ENCODE data around the gene TRNAU1AP. TPM values are rescaled to one million over a fixed set of nuclear protein-coding genes. Genes with fewer than 3 reads are reported as not detected.
"Not testable (repeated sequence)": the region's sequence is repeated elsewhere in the genome, so short reads cannot be mapped to it uniquely, and the experiment has no call there.

TRNAU1AP gene
- total and polyA plus RNA-seq, 2 donors (not counting 1 experiment from before 2014, with no cell fraction given): 25.1 to 31.7 TPM

DNA sequence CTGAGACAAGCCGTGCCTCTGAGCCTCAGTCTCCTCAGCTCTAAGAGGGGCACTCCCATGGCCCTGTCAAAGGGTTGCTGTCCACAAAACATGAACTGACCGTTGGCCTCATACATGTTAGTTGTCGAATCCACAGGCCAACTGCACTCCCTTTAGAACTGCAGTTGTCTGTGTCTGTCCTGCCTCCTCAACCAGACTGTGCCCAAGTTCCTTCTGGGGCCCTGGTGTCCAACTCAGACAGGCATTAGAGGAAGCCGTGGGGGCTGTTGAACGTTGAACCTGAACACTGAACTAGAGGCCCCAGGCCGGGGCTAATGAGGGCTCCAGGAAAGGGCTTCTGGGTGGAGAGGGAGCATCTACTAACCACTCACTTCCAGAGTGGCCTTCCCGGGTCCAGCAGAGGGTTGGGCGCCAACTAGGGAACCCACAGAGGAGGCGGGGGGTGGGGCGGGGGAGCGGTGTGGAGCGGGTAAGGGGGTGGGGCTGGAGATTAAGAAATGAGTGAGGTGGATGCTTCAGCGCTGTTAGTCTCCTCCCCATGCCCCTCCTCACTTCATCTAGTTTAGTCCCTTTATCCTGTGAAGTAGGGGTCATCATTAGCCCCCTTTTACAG, 38.9 kb downstream of the TRNAU1AP start, which contains the start of gene RAB42:
RAB42 (plus strand) TSS at position 558 of the 613 bp plus-strand sequence. CDS start 247 bp downstream, outside the sequence.
- H3K27ac ChIP-seq (ENCODE audit: insufficient read depth, low read length): no peak within 1 kb of the TSS

DNA sequence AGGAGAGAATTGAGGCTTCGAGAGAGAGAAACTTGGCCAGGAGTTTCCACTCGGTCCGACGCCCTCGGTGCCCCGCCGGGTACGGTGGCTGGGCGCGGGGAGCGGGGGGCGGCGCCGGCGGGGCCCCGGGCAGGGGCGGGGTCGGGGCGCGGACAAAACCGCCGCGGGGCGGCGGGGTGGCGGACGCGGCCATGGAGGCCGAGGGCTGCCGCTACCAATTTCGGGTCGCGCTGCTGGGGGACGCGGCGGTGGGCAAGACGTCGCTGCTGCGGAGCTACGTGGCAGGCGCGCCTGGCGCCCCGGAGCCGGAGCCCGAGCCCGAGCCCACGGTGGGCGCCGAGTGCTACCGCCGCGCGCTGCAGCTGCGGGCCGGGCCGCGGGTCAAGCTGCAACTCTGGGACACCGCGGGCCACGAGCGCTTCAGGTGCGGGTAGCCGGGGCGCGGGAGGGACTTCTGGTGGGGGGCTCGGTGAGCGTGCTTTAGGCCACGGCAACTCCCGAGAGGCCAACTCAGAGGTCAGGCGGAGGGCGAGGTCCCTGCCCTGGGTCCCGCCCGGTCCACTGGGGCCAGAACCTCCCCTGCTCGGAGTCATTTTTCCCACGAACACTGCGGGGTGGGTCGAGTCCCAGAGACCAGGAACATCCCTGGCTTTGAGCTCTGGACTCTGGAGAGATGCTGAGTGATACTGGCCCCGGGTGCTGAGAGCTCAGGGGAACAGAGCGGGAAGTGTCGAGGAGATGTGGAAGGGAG, 39.6 kb downstream of the TRNAU1AP start:
- DNase-seq (ENCODE audit: low read depth in 2 of 2): no peak
- H3K27ac ChIP-seq (ENCODE audit: insufficient read depth, low read length): no peak overlapping the region
- no peaks in the 10 kb centered on the region for H3K79me2 ChIP-seq (ENCODE audit: control insufficient read depth, insufficient read depth, low read length)
- no peaks in the 10 kb centered on the region for H3K9me3 ChIP-seq (ENCODE audit: control insufficient read depth, insufficient read depth, low read depth, low read length)
- H3K4me1 ChIP-seq (ENCODE audit: control insufficient read depth, extremely low read depth, insufficient read depth, low read length): peaks cover 8% of the 10 kb centered on the region
- H3K27me3 ChIP-seq (ENCODE audit: control insufficient read depth, insufficient read depth, low read length): no peaks in the 10 kb centered on the region
- H3K9ac ChIP-seq (ENCODE audit: insufficient read depth, low read length): peak overlapping the region; percentile 42
- H3K4me3 ChIP-seq (replicated peaks in 1 of 4; ENCODE audit: control extremely low read depth in 1 of 4, insufficient read depth in 1 of 4, low read depth in 3 of 4, low read length in 4 of 4): peak overlapping the region; percentile 16 to 64 (median 48)
- no peaks in the 10 kb centered on the region for H4K20me1 ChIP-seq (ENCODE audit: control insufficient read depth, extremely low read depth, insufficient read depth, low read length)
- H3K36me3 ChIP-seq (ENCODE audit: control insufficient read depth, insufficient read depth, low read length): no peaks in the 10 kb centered on the region
- TF ChIP-seq EZH2 (IDR thresholded peaks at IDR 0.05; ENCODE audit: low read length, missing control alignments): no peak
- TF ChIP-seq, protein P1, sequence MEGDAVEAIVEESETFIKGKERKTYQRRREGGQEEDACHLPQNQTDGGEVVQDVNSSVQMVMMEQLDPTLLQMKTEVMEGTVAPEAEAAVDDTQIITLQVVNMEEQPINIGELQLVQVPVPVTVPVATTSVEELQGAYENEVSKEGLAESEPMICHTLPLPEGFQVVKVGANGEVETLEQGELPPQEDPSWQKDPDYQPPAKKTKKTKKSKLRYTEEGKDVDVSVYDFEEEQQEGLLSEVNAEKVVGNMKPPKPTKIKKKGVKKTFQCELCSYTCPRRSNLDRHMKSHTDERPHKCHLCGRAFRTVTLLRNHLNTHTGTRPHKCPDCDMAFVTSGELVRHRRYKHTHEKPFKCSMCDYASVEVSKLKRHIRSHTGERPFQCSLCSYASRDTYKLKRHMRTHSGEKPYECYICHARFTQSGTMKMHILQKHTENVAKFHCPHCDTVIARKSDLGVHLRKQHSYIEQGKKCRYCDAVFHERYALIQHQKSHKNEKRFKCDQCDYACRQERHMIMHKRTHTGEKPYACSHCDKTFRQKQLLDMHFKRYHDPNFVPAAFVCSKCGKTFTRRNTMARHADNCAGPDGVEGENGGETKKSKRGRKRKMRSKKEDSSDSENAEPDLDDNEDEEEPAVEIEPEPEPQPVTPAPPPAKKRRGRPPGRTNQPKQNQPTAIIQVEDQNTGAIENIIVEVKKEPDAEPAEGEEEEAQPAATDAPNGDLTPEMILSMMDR (conservative IDR thresholded peaks at IDR 0.05 in 1 of 2, IDR thresholded peaks at IDR 0.05 in 1 of 2; ENCODE audit: low read depth in 1 of 2, low read length in 2 of 2): no peak
- peak overlapping the region; percentile 1 for H2AFZ ChIP-seq (ENCODE audit: low read length)
- H3K4me2 ChIP-seq (ENCODE audit: extremely low read depth, insufficient read depth, low read length): peak overlapping the region; percentile 72

More for the DNA sequence above, 38.9 kb downstream of the TRNAU1AP start, which contains the start of gene RAB42:
- Histone ChIP-seq H3K36me3 (ENCODE audit: control insufficient read depth, insufficient read depth, low read length) (no peaks in the 10 kb centered on the region), H3K4me3 (replicated peaks in 1 of 4; ENCODE audit: control extremely low read depth in 1 of 4, insufficient read depth in 1 of 4, low read depth in 3 of 4, low read length in 4 of 4) (peak within 1 kb of the TSS; percentile 16 to 64 (median 48)), H3K27me3 (ENCODE audit: control insufficient read depth, insufficient read depth, low read length) (no peaks in the 10 kb centered on the region), H3K4me1 (ENCODE audit: control insufficient read depth, extremely low read depth, insufficient read depth, low read length) (peaks cover 8% of the 10 kb centered on the region), H3K9ac (ENCODE audit: insufficient read depth, low read length) (peak within 1 kb of the TSS; percentile 42), H2AFZ (ENCODE audit: low read length) (peak within 1 kb of the TSS; percentile 1), H3K9me3 (ENCODE audit: control insufficient read depth, insufficient read depth, low read depth, low read length) (no peaks in the 10 kb centered on the region), H3K79me2 (ENCODE audit: control insufficient read depth, insufficient read depth, low read length) (no peaks in the 10 kb centered on the region), H3K4me2 (ENCODE audit: extremely low read depth, insufficient read depth, low read length) (peak within 1 kb of the TSS; percentile 72), H4K20me1 (ENCODE audit: control insufficient read depth, extremely low read depth, insufficient read depth, low read length) (no peaks in the 10 kb centered on the region)
- TF ChIP-seq, protein P1 (conservative IDR thresholded peaks at IDR 0.05 in 1 of 2, IDR thresholded peaks at IDR 0.05 in 1 of 2; ENCODE audit: low read depth in 1 of 2, low read length in 2 of 2): no peak
- TF ChIP-seq EZH2 (IDR thresholded peaks at IDR 0.05; ENCODE audit: low read length, missing control alignments): no peak
- peak; percentile 23 for DNase-seq (ENCODE audit: low read depth in 2 of 2)

DNA sequence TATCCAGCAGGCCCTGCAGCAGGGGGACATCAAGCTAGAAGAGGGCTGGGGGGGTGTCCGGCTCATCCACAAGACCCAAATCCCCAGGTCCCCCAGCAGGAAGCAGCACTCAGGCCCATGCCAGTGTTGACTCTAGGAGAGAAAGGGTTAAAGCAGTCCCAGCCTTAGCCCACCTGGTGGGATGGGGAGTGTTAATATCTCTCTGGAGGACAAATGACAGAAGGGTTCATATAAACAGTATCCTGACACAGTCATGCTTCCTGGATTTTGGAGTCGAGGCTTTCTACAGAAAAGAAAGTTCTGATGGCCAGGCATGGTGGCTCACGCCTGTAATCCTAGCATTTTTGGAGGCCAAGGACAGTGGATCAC, 41.1 kb downstream of the TRNAU1AP start:
- H3K9me3 ChIP-seq (ENCODE audit: control insufficient read depth, insufficient read depth, low read depth, low read length); H3K79me2 ChIP-seq (ENCODE audit: control insufficient read depth, insufficient read depth, low read length); H3K4me2 ChIP-seq (ENCODE audit: extremely low read depth, insufficient read depth, low read length); H3K27me3 ChIP-seq (ENCODE audit: control insufficient read depth, insufficient read depth, low read length); H3K9ac ChIP-seq (ENCODE audit: insufficient read depth, low read length); H4K20me1 ChIP-seq (ENCODE audit: control insufficient read depth, extremely low read depth, insufficient read depth, low read length); H3K4me1 ChIP-seq (ENCODE audit: control insufficient read depth, extremely low read depth, insufficient read depth, low read length); DNase-seq (ENCODE audit: low read depth in 2 of 2); H3K36me3 ChIP-seq (ENCODE audit: control insufficient read depth, insufficient read depth, low read length); H3K27ac ChIP-seq (ENCODE audit: insufficient read depth, low read length); H3K4me3 ChIP-seq (replicated peaks in 1 of 4; ENCODE audit: control extremely low read depth in 1 of 4, insufficient read depth in 1 of 4, low read depth in 3 of 4, low read length in 4 of 4); H2AFZ ChIP-seq (ENCODE audit: low read length): not testable (repeated sequence)

DNA sequence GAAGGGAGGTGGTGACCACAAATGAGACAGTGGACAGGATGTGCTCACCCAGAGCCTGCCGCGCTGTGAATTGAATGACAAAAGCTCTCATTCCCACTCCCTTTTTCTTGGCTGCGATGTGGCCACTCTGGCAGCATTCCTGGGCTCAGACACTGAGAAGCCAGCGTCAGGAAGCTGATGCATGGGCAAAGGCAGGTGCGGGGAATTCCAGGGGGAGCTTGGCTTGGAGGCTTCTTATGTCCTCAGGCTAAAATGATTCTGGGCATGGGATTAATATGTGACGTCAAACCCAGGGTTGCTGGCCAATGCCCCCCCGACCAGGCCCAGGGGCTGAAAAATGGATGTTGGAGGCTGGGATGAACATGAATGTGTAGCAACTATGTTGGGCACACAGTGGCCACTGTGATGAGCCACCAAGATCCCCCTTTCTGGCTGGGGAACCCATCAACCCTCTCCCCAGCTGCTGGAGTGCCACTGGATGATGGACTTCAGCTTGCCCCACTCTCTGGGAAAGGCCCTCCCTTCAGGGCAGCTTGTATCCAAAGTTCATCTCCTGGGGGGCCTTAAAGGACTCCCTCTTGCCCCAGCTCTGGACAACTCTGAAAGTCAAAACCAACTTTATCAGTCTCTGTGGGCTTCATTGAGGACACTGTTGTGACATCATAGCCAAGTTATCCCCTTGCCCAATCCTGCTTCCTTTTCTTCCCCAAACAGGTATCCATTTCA, 42.0 kb downstream of the TRNAU1AP start:
- not testable (repeated sequence) for H4K20me1 ChIP-seq (ENCODE audit: control insufficient read depth, extremely low read depth, insufficient read depth, low read length); H3K4me1 ChIP-seq (ENCODE audit: control insufficient read depth, extremely low read depth, insufficient read depth, low read length); H3K27me3 ChIP-seq (ENCODE audit: control insufficient read depth, insufficient read depth, low read length); H3K79me2 ChIP-seq (ENCODE audit: control insufficient read depth, insufficient read depth, low read length); H3K4me3 ChIP-seq (replicated peaks in 1 of 4; ENCODE audit: control extremely low read depth in 1 of 4, insufficient read depth in 1 of 4, low read depth in 3 of 4, low read length in 4 of 4); H3K27ac ChIP-seq (ENCODE audit: insufficient read depth, low read length); H2AFZ ChIP-seq (ENCODE audit: low read length); H3K9me3 ChIP-seq (ENCODE audit: control insufficient read depth, insufficient read depth, low read depth, low read length); H3K36me3 ChIP-seq (ENCODE audit: control insufficient read depth, insufficient read depth, low read length); H3K4me2 ChIP-seq (ENCODE audit: extremely low read depth, insufficient read depth, low read length); H3K9ac ChIP-seq (ENCODE audit: insufficient read depth, low read length)
- DNase-seq (ENCODE audit: low read depth in 2 of 2): peak in 1 of 2 donors; percentile 82

Data from fibroblast of lung (primary cell).